Activated naive CD8-positive, alpha-beta T cell treated with anti-CD3 and anti-CD28 coated beads for 36 hours (primary cell): ENCODE results near the gene MYOZ2. TPM values are rescaled to one million over a fixed set of nuclear protein-coding genes. Genes with fewer than 3 reads are reported as not detected.

Experiments
- DNase-seq: peaks from one replicate; pipeline ENCODE4 v3.0.0; 2021
- H3K27ac Mint-ChIP-seq: one replicate; pipeline ENCODE4 v1.8.0; 2022; ENCODE audit warnings: mild to moderate bottlenecking, moderate library complexity, mixed read lengths
- H3K27me3 Mint-ChIP-seq: one replicate; pipeline ENCODE4 v1.8.0; 2022; ENCODE audit warnings: mild to moderate bottlenecking, mixed read lengths
- H3K36me3 Mint-ChIP-seq: one replicate; pipeline ENCODE4 v1.8.0; 2021; ENCODE audit warnings: mild to moderate bottlenecking, mixed read lengths
- H3K4me1 Mint-ChIP-seq: one replicate; pipeline ENCODE4 v1.8.0; 2021; ENCODE audit warnings: mixed read lengths
- H3K4me3 Mint-ChIP-seq: one replicate; pipeline ENCODE4 v1.8.0; 2022; ENCODE audit warnings: mild to moderate bottlenecking, moderate library complexity, mixed read lengths
- H3K9me3 Mint-ChIP-seq: one replicate; pipeline ENCODE4 v1.8.0; 2022; ENCODE audit warnings: mixed read lengths
- total RNA-seq, 2 experiments: library from RNA; stranded (reverse); gene quantifications; one replicate each; pipeline ENCODE4 v1.2.3, GENCODE V29; 2021

The MYOZ2 gene
- total RNA-seq, 2 experiments from 2014 or later = not detected

DNA sequence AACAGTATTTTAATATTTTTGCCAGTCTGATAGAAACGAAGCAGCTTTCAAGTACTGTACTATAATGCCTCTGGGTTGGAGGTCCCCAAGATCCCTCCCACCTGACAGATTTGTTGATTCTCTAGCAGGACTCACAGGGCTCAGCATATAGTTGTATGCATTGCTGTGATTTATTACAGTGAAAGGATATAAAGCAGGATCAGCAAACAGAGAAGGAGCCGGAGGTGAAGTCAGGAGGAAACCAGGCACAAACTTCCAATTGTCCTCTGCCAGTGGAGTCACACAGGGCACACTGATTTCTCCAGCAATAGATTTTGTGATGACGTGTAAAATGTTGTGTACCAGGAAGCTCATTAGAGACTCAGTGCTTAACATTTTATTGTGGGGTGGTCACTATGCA, 95.9 kb downstream of the MYOZ2 start:
- Mint-ChIP-seq H3K4me3 (no peak overlapping the region), H3K36me3 (peaks cover 30% of the 10 kb centered on the region), H3K4me1 (peaks cover 40% of the 10 kb centered on the region), H3K9me3 (peaks cover 3% of the 10 kb centered on the region), H3K27ac (no peak overlapping the region), H3K27me3 (no peaks in the 10 kb centered on the region)
- no peak for DNase-seq

DNA sequence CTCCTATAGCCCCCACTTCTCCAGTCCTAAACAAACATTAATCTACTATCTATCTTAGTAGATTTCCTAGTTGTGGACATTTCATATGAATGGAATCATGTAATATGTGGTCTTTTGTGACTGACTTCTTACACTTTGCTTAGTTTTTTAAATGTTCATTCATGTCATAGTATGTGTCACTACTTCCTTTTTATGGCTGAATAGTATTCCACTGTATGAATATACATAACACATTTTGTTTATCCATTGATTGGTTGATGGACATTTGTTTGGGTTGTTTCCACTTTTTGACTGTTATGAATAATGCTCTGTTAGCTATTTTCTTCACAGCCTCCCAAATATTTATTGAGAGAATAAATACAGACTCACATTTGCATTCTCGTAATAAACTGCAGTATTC, 96.7 kb downstream of the MYOZ2 start:
- DNase-seq = no peak
- no peak overlapping the region for H3K27ac Mint-ChIP-seq
- H3K4me3 Mint-ChIP-seq = no peak overlapping the region
- H3K27me3 Mint-ChIP-seq = no peaks in the 10 kb centered on the region
- H3K4me1 Mint-ChIP-seq = peaks cover 47% of the 10 kb centered on the region
- H3K36me3 Mint-ChIP-seq = peaks cover 34% of the 10 kb centered on the region
- peaks cover 3% of the 10 kb centered on the region for H3K9me3 Mint-ChIP-seq

GRCh38 chr4:119233191-119233590, 97.6 kb downstream of the MYOZ2 start:
- Mint-ChIP-seq H3K9me3 (peaks cover 3% of the 10 kb centered on the region), H3K4me1 (peaks cover 49% of the 10 kb centered on the region), H3K27me3 (no peaks in the 10 kb centered on the region), H3K27ac (peak overlapping the region; percentile 81), H3K4me3 (peak overlapping the region; percentile 32), H3K36me3 (peaks cover 35% of the 10 kb centered on the region)
- no peak for DNase-seq

- peak overlapping the region; percentile 81 for H3K27ac Mint-ChIP-seq
- peaks cover 35% of the 10 kb centered on the region for H3K36me3 Mint-ChIP-seq
- H3K27me3 Mint-ChIP-seq = no peaks in the 10 kb centered on the region
- no peak for DNase-seq
- H3K4me1 Mint-ChIP-seq = peaks cover 48% of the 10 kb centered on the region
- peaks cover 3% of the 10 kb centered on the region for H3K9me3 Mint-ChIP-seq
- H3K4me3 Mint-ChIP-seq = peak overlapping the region; percentile 32
Measured at GRCh38 chr4:119233750-119234149, 98.1 kb downstream of the MYOZ2 start.

DNA sequence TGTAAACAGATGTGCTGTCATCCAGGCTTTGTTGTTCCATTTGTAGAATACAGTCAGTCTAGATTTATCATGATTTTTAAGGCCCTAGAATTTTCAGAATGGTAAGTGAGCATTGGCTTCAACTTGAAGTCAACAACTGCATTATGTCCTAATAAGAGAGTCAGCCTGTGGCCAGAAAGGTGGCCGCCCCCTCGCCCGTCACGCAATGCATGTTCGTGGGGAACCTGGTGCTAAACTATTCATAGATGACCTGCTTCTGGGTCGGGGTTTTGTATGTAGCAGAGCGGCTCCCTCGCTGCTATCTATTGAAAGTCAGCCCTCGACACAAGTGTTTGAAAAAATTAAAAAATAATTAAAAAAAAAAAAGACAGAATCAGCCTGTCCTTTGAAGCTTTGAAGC, 101.6 kb downstream of the MYOZ2 start:
- peaks cover 41% of the 10 kb centered on the region for H3K4me1 Mint-ChIP-seq
- peak overlapping the region; percentile 45 for H3K27ac Mint-ChIP-seq
- no peak overlapping the region for H3K4me3 Mint-ChIP-seq
- H3K27me3 Mint-ChIP-seq = no peaks in the 10 kb centered on the region
- H3K9me3 Mint-ChIP-seq = peaks cover 2% of the 10 kb centered on the region
- no peak for DNase-seq
- H3K36me3 Mint-ChIP-seq = peaks cover 29% of the 10 kb centered on the region

Other genes starting within 250 kb of the MYOZ2 start
- under 1 TPM; 0.26 to 0.33 TPM for gene SYNPO2, start 247.0 kb upstream of the MYOZ2 start, total RNA-seq
- 10 to 100 TPM; 12.6 to 13.0 TPM for gene USP53, start 76.9 kb downstream of the MYOZ2 start, total RNA-seq
- not detected for gene FABP2, start 186.3 kb downstream of the MYOZ2 start, total RNA-seq